Cortex of kidney (tissue), 1 donor: ENCODE results near the gene TAOK2.

Source experiments
- DNase-seq: peaks from one replicate; lab custom pipeline; 2025; lab: John Stamatoyannopoulos, UW

Gene TAOK2

DNA sequence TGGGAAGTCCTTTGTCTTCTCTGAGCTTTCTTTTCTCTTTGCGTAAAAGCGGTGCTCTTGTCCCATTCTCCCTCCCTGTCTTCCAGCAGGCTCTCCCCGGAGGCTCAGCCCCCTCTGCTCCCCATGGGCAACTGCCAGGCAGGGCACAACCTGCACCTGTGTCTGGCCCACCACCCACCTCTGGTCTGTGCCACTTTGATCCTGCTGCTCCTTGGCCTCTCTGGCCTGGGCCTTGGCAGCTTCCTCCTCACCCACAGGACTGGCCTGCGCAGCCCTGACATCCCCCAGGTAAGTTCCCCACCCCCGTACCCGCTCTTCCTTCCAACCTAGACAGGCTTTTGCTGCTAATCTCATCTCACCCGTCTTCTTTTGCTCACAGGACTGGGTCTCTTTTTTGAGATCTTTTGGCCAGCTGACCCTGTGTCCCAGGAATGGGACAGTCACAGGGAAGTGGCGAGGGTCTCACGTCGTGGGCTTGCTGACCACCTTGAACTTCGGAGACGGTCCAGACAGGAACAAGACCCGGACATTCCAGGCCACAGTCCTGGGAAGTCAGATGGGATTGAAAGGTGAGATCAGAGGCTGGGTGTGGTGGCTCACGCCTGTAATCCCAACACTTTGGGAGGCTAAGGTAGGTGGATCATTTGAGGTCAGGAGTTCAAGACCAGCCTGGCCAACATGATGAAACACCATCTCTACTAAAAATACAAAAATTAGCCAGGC is 10.5 kb upstream of the TAOK2 start:
- DNase-seq = no peak

GRCh38 chr16:29968205-29968604 is 5.5 kb upstream of the TAOK2 start:
- no peak for DNase-seq

DNA sequence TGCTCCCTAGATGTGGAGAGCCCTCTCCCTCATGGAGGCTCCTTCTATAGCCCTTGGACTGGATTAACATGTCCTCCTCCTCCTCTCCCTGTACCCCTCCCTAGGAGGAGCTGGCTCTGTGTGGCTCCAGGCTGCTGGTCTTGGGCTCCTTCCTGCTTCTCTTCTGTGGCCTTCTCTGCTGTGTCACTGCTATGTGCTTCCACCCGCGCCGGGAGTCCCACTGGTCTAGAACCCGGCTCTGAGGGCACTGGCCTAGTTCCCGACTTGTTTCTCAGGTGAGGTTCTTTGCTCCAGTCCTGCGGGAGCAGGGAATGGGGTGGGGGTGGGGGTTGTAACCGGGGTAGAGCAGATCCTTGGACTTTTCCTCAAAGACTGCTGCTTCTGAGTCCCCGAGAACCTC is 2.4 kb upstream of the TAOK2 start:
- no peak for DNase-seq

GRCh38 chr16:29972500-29972899 is 1.2 kb upstream of the TAOK2 start:
- no peak for DNase-seq

DNA sequence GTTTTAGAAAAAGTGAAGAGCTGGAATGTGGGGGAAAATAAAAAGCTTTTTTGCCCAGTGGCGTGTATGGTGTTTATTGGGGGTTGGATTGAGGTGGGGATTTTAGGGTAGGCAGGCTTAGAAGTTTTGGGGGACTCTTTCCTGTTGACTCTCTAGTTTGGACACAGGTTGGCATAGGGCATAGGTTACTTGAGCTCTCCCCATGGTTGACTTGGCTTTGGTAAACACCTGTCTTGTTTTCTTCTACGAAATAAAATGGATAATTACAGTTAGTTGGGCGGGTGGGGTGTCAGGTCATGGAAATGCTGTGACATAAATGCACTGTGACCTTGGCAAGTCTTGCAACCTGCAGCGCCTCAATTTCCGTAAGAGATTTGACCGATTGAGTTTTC is 680 bp upstream of the TAOK2 start:
- DNase-seq = no peak

DNA sequence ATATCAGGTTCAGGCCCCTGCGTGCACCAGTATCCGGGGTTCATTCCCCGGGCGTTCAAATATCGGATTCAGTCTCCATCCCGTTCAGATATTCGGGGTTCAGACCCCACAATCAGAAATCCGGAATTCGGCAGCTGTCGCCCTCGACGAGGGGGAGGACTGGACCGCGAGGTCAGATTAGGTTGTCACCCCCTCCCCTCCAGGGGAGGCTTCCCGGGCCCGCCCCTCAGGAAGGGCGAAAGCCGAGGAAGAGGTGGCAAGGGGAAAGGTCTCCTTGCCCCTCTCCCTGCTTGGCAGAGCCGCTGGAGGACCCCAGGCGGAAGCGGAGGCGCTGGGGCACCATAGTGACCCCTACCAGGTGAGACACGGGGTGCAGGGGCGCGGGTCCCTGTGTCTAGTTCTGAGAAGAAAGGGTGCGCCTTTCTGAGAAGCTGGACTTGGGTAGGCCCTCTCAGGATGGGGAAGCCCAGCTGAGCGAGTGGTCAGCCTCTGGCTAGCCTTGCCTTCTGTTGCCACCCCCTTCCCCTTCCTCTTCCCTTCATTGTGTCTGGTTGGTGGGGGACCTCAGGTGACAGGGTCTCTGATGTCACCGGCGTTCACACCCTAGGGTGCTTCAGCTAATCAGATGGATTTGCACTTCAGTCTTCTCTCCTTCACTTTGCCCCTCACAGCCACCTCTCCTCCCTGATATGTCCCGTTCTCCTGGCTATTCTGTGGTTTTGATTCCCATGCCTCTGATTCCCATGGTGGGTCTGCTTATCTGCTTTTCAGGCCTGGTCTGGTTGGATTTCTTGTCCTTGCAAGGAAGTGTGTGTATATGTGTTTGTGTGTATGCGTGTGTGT is 844 bp downstream of the TAOK2 start:
- DNase-seq = no peak

- DNase-seq = no peak
Observed at GRCh38 chr16:29975134-29975538, 1.5 kb downstream of the TAOK2 start.

DNA sequence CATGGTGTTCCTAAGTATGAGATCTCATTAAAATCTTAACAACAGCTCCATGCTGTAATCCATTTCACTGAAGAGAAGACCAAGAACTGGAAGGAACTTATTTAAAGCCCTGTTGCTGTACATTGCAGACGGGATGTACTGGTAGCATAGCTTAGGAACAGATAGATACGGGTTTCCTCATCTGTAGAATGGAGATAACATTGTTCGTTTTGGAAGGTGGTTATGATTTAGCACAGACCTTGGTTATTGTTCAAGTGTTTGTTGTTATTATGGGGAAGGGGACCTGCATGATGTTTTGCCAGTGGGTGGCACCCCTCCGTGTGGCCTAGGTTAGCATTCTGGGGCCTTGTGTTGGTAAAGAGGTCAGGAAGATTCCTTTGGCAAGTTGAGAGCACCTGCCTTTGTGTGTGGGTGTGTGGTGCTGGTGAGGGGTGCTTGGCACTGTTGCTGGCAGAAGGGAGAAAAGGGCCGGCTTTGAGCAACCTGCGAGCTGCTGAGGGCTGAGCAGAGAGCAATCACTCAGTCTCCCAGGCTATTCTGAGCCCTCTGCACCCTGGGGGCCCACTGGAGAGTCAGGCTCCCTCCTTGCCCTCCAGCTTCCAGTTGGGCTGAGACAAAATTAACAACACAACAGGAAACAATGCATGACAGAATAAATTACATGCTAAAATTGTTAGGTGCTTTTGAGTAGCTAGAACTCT is 2.3 kb downstream of the TAOK2 start:
- no peak for DNase-seq

GRCh38 chr16:29977063-29977825 is 3.6 kb downstream of the TAOK2 start:
- no peak for DNase-seq

DNA sequence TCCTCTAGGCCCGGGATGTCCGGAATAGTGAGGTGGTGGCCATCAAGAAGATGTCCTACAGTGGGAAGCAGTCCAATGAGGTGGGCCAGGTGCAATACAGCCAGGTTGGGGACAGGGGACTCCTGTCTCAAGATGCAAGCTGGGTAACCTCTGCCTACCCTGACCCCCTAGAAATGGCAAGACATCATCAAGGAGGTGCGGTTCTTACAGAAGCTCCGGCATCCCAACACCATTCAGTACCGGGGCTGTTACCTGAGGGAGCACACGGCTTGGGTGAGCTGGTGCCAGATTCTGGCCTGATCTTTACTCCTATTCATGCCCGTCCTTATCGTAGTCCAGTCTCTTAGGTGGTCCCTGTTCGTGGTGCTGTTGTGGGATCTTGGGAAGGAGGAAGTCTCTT is 4.4 kb downstream of the TAOK2 start:
- DNase-seq = no peak

DNA sequence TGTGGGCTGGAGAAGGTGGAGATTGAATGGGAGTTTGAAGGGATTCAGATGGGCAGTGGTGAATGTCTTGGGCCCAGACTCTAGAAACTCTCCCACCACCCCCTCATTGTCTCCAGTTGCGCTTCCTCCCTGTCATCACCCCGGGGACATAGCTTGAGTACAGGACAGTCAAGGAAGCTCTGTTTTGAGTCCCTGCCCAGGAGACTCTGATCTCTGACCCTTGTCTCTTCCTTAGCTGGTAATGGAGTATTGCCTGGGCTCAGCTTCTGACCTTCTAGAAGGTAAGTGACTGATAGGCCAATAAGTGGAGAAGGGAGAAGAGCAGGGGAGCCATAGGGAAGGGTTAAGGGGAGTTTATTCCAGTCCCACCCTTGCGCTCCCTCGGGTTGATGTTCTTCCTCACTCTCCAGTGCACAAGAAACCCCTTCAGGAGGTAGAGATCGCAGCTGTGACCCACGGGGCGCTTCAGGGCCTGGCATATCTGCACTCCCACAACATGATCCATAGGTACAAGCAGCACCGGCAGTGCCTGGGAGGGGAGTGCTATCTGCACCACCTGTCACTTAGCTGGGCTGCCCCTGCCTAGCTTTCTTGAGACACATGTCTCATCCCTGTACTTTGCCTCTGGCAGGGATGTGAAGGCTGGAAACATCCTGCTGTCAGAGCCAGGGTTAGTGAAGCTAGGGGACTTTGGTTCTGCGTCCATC is 5.0 kb downstream of the TAOK2 start:
- DNase-seq = no peak

GRCh38 chr16:29982560-29983419 is 9.1 kb downstream of the TAOK2 start:
- DNase-seq = no peak

- no peak for DNase-seq
Observed at GRCh38 chr16:29983420-29984136, 9.9 kb downstream of the TAOK2 start.

DNA sequence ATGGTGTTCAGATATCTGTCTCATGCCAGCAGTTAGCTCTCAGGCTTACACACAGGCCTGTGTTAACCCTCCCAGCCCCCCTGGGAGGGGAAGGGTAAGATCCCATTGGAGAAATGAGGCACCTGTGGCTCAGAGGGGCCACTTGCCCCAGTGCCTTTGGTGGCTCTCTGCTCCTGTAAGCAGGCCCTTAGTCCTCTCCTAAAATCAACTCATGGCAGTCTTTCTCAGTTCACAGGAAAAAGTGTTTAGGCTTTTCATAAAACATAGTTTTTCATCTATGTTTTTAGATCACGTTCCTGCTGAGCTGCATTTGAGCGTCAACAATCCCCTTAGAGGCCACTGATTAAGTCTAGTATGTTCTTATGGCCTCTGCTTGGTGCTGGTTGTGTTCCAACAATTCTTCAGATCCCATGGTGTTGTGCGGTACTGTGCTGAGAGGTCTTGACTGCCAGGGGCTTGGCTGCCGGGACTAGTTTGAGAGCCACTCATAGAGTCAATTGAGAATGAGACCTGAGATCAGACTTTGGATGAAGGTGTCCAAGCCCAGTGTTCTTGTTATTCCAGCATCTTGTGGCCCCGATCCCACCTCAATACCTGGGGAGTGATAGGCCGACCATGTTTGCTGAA is 10.6 kb downstream of the TAOK2 start:
- DNase-seq = no peak

DNA sequence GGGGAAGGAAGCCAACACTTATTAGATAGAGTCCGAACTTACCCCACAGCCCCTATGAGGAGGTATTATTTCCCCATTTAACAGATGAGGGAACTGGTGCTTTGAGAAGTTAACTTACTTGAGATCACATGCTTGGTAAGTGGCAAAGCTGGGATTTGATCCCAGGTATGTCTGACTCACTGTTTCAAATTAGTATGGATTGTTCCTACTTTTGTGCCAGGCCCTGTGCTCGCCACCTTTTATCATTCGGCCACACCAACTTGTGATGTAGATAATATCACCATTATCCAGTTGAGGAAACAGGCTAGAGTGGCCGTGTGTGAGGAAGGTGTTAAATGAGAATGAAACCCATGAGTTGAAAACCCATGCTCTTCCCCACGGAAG is 11.1 kb downstream of the TAOK2 start:
- no peak for DNase-seq

DNA sequence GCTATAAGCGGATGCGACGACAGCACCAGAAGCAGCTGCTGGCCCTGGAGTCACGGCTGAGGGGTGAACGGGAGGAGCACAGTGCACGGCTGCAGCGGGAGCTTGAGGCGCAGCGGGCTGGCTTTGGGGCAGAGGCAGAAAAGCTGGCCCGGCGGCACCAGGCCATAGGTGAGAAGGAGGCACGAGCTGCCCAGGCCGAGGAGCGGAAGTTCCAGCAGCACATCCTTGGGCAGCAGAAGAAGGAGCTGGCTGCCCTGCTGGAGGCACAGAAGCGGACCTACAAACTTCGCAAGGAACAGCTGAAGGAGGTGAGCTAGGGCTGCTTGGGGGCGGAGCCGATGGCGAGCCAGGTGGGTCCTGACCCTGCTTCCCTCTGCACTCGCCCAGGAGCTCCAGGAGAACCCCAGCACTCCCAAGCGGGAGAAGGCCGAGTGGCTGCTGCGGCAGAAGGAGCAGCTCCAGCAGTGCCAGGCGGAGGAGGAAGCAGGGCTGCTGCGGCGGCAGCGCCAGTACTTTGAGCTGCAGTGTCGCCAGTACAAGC is 11.7 kb downstream of the TAOK2 start:
- DNase-seq = no peak

DNA sequence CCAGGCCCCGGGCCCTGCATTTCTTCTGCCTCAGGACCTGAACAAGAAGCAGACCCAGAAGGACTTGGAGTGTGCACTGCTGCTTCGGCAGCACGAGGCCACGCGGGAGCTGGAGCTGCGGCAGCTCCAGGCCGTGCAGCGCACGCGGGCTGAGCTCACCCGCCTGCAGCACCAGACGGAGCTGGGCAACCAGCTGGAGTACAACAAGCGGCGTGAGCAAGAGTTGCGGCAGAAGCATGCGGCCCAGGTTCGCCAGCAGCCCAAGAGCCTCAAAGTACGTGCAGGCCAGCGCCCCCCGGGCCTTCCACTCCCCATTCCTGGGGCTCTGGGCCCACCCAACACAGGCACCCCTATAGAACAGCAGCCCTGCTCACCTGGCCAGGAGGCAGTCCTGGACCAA is 12.6 kb downstream of the TAOK2 start:
- DNase-seq = no peak

GRCh38 chr16:29986931-29987330 is 13.3 kb downstream of the TAOK2 start:
- no peak for DNase-seq
